ENCODE results near the gene HES7.

HES7 gene

GRCh38 chr17:8103549-8103948, 20.4 kb downstream of the HES7 start:
- DNase-seq (ENCODE audit: low spot score) (no peak), ATAC-seq (ENCODE audit: low read depth) (peak; percentile 34; the same call in 1 of the 3 replicates)
- no peaks in the 10 kb centered on the region for H3K9me3 ChIP-seq (ENCODE audit: severe bottlenecking)
- H3K4me3 ChIP-seq (ENCODE audit: severe bottlenecking) = no peak overlapping the region
- no peaks in the 10 kb centered on the region for H3K27me3 ChIP-seq (ENCODE audit: insufficient read depth, poor library complexity, severe bottlenecking)
- H3K4me1 ChIP-seq (ENCODE audit: insufficient read depth, poor library complexity, severe bottlenecking) = peaks cover 19% of the 10 kb centered on the region
- H3K36me3 ChIP-seq (ENCODE audit: low read depth) = no peaks in the 10 kb centered on the region
- no peak overlapping the region for H3K27ac ChIP-seq (ENCODE audit: poor library complexity, severe bottlenecking)
- TF ChIP-seq CTCF (IDR thresholded peaks at IDR 0.05; ENCODE audit: poor library complexity, severe bottlenecking) = no peak

DNA sequence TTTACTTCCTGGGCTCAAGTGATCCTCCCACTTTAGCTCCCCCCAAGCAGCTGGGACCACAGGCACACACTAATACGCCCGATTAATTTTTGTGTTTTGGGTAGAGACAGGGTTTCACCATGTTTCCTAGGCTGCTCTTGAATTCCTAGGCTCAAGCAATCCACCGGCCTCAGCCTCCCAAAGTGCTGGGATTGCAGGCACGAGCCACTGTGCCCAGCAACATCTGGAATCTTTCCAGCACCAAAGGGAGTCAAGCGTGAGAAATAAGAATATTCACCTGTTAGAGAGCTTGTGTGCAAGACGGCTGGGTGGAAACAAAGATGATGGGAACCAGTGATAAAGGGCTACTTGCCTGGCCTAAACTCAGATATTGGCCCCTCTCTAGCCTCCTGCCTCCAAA, 22.2 kb downstream of the HES7 start:
- H3K36me3 ChIP-seq (ENCODE audit: low read depth) = no peaks in the 10 kb centered on the region
- no peak for TF ChIP-seq CTCF (IDR thresholded peaks at IDR 0.05; ENCODE audit: poor library complexity, severe bottlenecking)
- ATAC-seq (ENCODE audit: low read depth) = no peak

GRCh38 chr17:8100763-8101162, 23.1 kb downstream of the HES7 start:
- no peaks in the 10 kb centered on the region for H3K27me3 ChIP-seq (ENCODE audit: insufficient read depth, poor library complexity, severe bottlenecking)
- H3K4me1 ChIP-seq (ENCODE audit: insufficient read depth, poor library complexity, severe bottlenecking) = peaks cover 8% of the 10 kb centered on the region
- H3K36me3 ChIP-seq (ENCODE audit: low read depth) = no peaks in the 10 kb centered on the region
- no peak overlapping the region for H3K4me3 ChIP-seq (ENCODE audit: severe bottlenecking)
- no peak for TF ChIP-seq CTCF (IDR thresholded peaks at IDR 0.05; ENCODE audit: poor library complexity, severe bottlenecking)
- ATAC-seq (ENCODE audit: low read depth) (no peak), DNase-seq (ENCODE audit: low spot score) (no peak)
- H3K9me3 ChIP-seq (ENCODE audit: severe bottlenecking) = no peaks in the 10 kb centered on the region
- no peak overlapping the region for H3K27ac ChIP-seq (ENCODE audit: poor library complexity, severe bottlenecking)

More for the DNA sequence above, 22.2 kb downstream of the HES7 start:
- no peaks in the 10 kb centered on the region for H3K27me3 ChIP-seq (ENCODE audit: insufficient read depth, poor library complexity, severe bottlenecking)
- H3K27ac ChIP-seq (ENCODE audit: poor library complexity, severe bottlenecking) = no peak overlapping the region
- no peaks in the 10 kb centered on the region for H3K9me3 ChIP-seq (ENCODE audit: severe bottlenecking)
- H3K4me3 ChIP-seq (ENCODE audit: severe bottlenecking) = no peak overlapping the region
- DNase-seq (ENCODE audit: low spot score) = no peak
- peaks cover 17% of the 10 kb centered on the region for H3K4me1 ChIP-seq (ENCODE audit: insufficient read depth, poor library complexity, severe bottlenecking)

- Histone ChIP-seq H3K27me3 (ENCODE audit: insufficient read depth, poor library complexity, severe bottlenecking) (no peaks in the 10 kb centered on the region), H3K4me1 (ENCODE audit: insufficient read depth, poor library complexity, severe bottlenecking) (peaks cover 8% of the 10 kb centered on the region), H3K9me3 (ENCODE audit: severe bottlenecking) (no peaks in the 10 kb centered on the region), H3K27ac (ENCODE audit: poor library complexity, severe bottlenecking) (no peak overlapping the region), H3K4me3 (ENCODE audit: severe bottlenecking) (no peak overlapping the region), H3K36me3 (ENCODE audit: low read depth) (no peaks in the 10 kb centered on the region)
- ATAC-seq (ENCODE audit: low read depth) (no peak), DNase-seq (ENCODE audit: low spot score) (no peak)
- no peak for TF ChIP-seq CTCF (IDR thresholded peaks at IDR 0.05; ENCODE audit: poor library complexity, severe bottlenecking)
These were observed 23.8 kb downstream of the HES7 start for GRCh38 chr17:8100111-8100510.

DNA sequence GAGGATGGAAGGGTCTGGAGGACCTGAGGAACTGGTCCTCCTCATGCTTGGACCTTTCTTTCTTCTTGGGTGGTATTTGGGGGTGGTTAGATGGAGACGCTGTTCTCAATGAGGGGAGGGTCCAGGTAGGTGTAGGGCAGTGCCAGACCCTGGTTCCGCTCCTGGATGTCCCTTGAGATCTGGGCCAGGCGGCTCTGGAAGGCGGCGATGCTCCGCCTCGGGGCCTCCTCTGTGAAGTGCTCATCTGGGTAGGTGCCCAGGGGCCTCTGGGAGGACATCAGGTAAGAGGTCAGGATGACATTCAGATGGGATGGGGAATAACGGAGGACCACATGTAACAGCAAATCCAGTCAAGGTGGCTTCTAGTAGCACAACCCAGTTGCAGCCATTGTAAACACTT, 27.4 kb downstream of the HES7 start:
- H3K36me3 ChIP-seq (ENCODE audit: low read depth) = no peaks in the 10 kb centered on the region
- H3K27me3 ChIP-seq (ENCODE audit: insufficient read depth, poor library complexity, severe bottlenecking) = no peaks in the 10 kb centered on the region
- TF ChIP-seq CTCF (IDR thresholded peaks at IDR 0.05; ENCODE audit: poor library complexity, severe bottlenecking) = no peak
- no peak overlapping the region for H3K27ac ChIP-seq (ENCODE audit: poor library complexity, severe bottlenecking)
- no peaks in the 10 kb centered on the region for H3K9me3 ChIP-seq (ENCODE audit: severe bottlenecking)
- DNase-seq (ENCODE audit: low spot score) (no peak), ATAC-seq (ENCODE audit: low read depth) (no peak)
- no peaks in the 10 kb centered on the region for H3K4me1 ChIP-seq (ENCODE audit: insufficient read depth, poor library complexity, severe bottlenecking)
- H3K4me3 ChIP-seq (ENCODE audit: severe bottlenecking) = no peak overlapping the region

Data from RWPE2 (cell line).